GM12878 (cell line): ENCODE measurements around the gene PRKRA. TPM values are rescaled to one million over a fixed set of nuclear protein-coding genes. Genes with fewer than 3 reads are reported as not detected.

Experiments used
- ATAC-seq: fragments of 200-7000 bp; cut with Tn5 transposase; 3 replicates; pipeline ENCODE4 v1.9.1; 2020; ENCODE audit warnings: mild to moderate bottlenecking, moderate library complexity
- BruUV-seq: library from RNA; stranded (reverse); fragments of 400-500 nt; replicated peaks from 2 replicates; lab custom pipeline; 2021; lab: Mats Ljungman, UMichigan
- CTCF ChIA-PET: fragments of 300-600 bp; sonication (Branson Sonifier 250); formaldehyde crosslinking; extraction: SDS; loops from one replicate; lab custom pipeline; 2021; ENCODE audit warnings: inconsistent platforms; lab: Yijun Ruan, JAX
- POLR2A ChIA-PET: fragments of 350-600 bp; formaldehyde crosslinking; extraction: SDS; loops from one replicate; lab custom pipeline; 2021; ENCODE audit warnings: inconsistent platforms; lab: Charles Lee
- RAD21 ChIA-PET: fragments of 300-600 bp; sonication (Branson Sonifier 250); formaldehyde crosslinking; loops from one replicate; lab custom pipeline; 2023; ENCODE audit warnings: antibody characterized with exemption; ENCODE audit not compliant: unreplicated experiment; lab: Charles Lee
- SMC1A ChIA-PET: fragments of 300-600 bp; sonication (Branson Sonifier 250); formaldehyde crosslinking; loops from one replicate; lab custom pipeline; 2023; ENCODE audit not compliant: unreplicated experiment, uncharacterized antibody; lab: Charles Lee
- DNase-seq: peaks from one replicate; pipeline ENCODE4 v3.0.0-alpha.2; 2011; ENCODE audit warnings: low read depth, low spot score
- FAIRE-seq: peaks from 3 replicates; lab custom pipeline; 2011; peaks lifted over from hg19 to GRCh38; lab: Jason Lieb, UNC
- H2AFZ ChIP-seq: 2 replicates; pipeline ENCODE4 v1.6.0; 2011; ENCODE audit warnings: low read depth, low read length, control low read depth; ENCODE audit not compliant: control insufficient read depth
- H3K27ac ChIP-seq: 2 replicates; pipeline ENCODE4 v1.5.1; 2011; ENCODE audit warnings: control low read depth; ENCODE audit not compliant: control insufficient read depth, insufficient read depth
- H3K27me3 ChIP-seq, 2 experiments: replicated peaks in 1 of 2; 2 replicates each; pipeline versions ENCODE4 v1.6.0 to v1.6.1; 2011; ENCODE audit warnings: low read length in 1 of 2; ENCODE audit not compliant: control insufficient read depth in 2 of 2, insufficient read depth in 2 of 2
- H3K36me3 ChIP-seq, 2 experiments: 2 replicates each; pipeline ENCODE4 v1.5.1; 2011; ENCODE audit warnings: low read length in 1 of 2; ENCODE audit not compliant: control insufficient read depth in 2 of 2, insufficient read depth in 2 of 2
- H3K4me1 ChIP-seq: 2 replicates; pipeline ENCODE4 v1.6.1; 2011; ENCODE audit warnings: mild to moderate bottlenecking, low read length, moderate library complexity, mixed read lengths; ENCODE audit not compliant: control insufficient read depth, insufficient read depth
- H3K4me2 ChIP-seq: 2 replicates; pipeline ENCODE4 v1.6.0; 2011; ENCODE audit warnings: control low read depth; ENCODE audit not compliant: control insufficient read depth, insufficient read depth
- H3K4me3 ChIP-seq: fragments of 200-600 bp; sonication (generic); 2 replicates; pipeline ENCODE4 v1.5.1; 2016
- H3K79me2 ChIP-seq: 2 replicates; pipeline ENCODE4 v1.6.0; 2011; ENCODE audit warnings: low read length; ENCODE audit not compliant: control insufficient read depth, insufficient read depth
- H3K9ac ChIP-seq: 2 replicates; pipeline ENCODE4 v1.8.0; 2011; ENCODE audit warnings: low read length, control low read depth, mixed read lengths; ENCODE audit not compliant: control insufficient read depth, insufficient read depth
- H3K9me3 ChIP-seq: replicated peaks from 3 replicates; pipeline ENCODE4 v1.5.1; 2011; ENCODE audit warnings: mild to moderate bottlenecking, low read length; ENCODE audit not compliant: control insufficient read depth, insufficient read depth
- H4K20me1 ChIP-seq: 2 replicates; pipeline ENCODE4 v1.6.0; 2011; ENCODE audit not compliant: control insufficient read depth, insufficient read depth
- BCL3 ChIP-seq: IDR thresholded peaks from 2 replicates; pipeline ENCODE4 v1.6.1; 2011; ENCODE audit warnings: borderline replicate concordance, low read depth, mild to moderate bottlenecking, moderate library complexity, low read length; ENCODE audit not compliant: insufficient read depth, poor library complexity, severe bottlenecking
- CBFB ChIP-seq: IDR thresholded peaks from 2 replicates; pipeline ENCODE4 v1.6.1; 2016; ENCODE audit warnings: antibody characterized with exemption, low read depth
- CEBPZ ChIP-seq: fragments of 150-350 bp; IDR thresholded peaks from 2 replicates; pipeline ENCODE4 v1.6.1; 2016; ENCODE audit warnings: low read depth, low read length
- NFYA ChIP-seq: IDR thresholded peaks from 2 replicates; pipeline ENCODE4 v1.6.1; 2011; ENCODE audit warnings: low read depth, mild to moderate bottlenecking, low read length, improper control_type of control experiment, borderline replicate concordance
- WGBS: methylation state at CpG from one replicate; pipeline ENCODE4 v1.1.6; 2016; ENCODE audit warnings: low lambda C conversion rate; ENCODE audit not compliant: insufficient replicate concordance, insufficient coverage; ENCODE audit errors: missing lambda C conversion rate; 5-methylcytosine and 5-hydroxymethylcytosine counted together
- in situ Hi-C: fragments of 300-500 bp; cut with MboI; formaldehyde crosslinking; loops from 9 replicates; pipeline ENCODE4 v1.14.3; 2018; ENCODE audit warnings: mixed read lengths
- intact Hi-C: fragments of 100-400 bp; cut with micrococcal nuclease; formaldehyde crosslinking; loops from one replicate; pipeline ENCODE4 v1.14.2; 2022; ENCODE audit not compliant: unreplicated experiment
- polyA plus RNA-seq, 11 experiments: library from polyadenylated mRNA; depleted of rRNA in 4 of 11; unstranded in 6 of 11; stranded (reverse) in 5 of 11; fragments of >200 nt; fragmentation: Nextera tagmentation in 4 of 11; fragmentation: Illumina TruSeq in 1 of 11; extraction: Ambion mirVana in 4 of 11; extraction: Trizol in 1 of 11; gene quantifications; 1 replicate in 1 of 11; 2 replicates in 10 of 11; pipeline versions ENCODE4 v1.2.1 to v1.2.3, GENCODE V29; 2011 to 2016; ENCODE audit warnings: inconsistent platforms in 2 of 11, missing spikeins in 2 of 11, low read depth in 1 of 11
- total RNA-seq, 4 experiments: library from RNA; depleted of rRNA in 3 of 4; stranded (reverse); fragments of >200 nt in 3 of 4; fragmentation: Illumina TruSeq in 1 of 4; extraction: Trizol in 1 of 4; gene quantifications; 2 replicates each; pipeline versions ENCODE4 v1.2.1 to v1.2.3, GENCODE V29; 2013 to 2021
- TF ChIP-seq, protein P1 (sequence below): fragments of 450-650 bp; conservative IDR thresholded peaks from 2 replicates; pipeline ENCODE4 v1.6.1; 2017; ENCODE audit warnings: mild to moderate bottlenecking, moderate library complexity

Gene PRKRA
- total and polyA plus RNA-seq, 10 of the 15 experiments (the other 5 are each of a cell fraction or from before 2014, with no cell fraction given): 19.1 to 75.6 (median 51.7) TPM

DNA sequence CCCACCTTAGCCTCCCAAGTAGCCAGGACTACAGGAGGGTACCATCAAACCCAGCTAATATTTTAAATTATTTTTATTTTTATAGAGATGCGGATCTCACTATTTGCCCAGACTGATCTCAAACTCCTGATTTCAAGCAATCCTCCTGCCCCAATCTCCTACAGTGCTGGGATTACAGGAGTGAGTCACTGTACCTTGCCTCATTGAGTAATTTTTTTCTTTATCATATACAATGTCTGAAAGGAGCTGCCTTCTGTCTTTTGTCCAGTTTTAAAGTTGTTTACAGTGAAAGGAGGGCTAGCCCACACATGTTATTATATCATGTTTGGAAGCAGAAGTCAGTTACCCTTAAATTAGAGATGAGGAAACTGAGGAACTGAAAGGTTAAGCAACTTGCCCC lies 32.5 kb downstream of the PRKRA start:
- intact Hi-C loops: no loop called here
- no peak for DNase-seq
- ChIA-PET RAD21 (interaction anchor here (0.6 to 8.3 kb wide), 18 partner anchors 12 to 307 kb away, joined by 3 to 162 read pairs (median 5); partner anchors contain the start of genes PJVK, PRKRA and RBM45), POLR2A (interaction anchor here (0.6 to 3.1 kb wide), 8 partner anchors 14 to 580 kb away, joined by 4 to 21 read pairs (median 6); partner anchors contain the start of genes PJVK, PRKRA and RBM45), SMC1A (interaction anchor here (0.6 to 10.6 kb wide), 21 partner anchors 10 to 434 kb away, joined by 3 to 454 read pairs (median 5); partner anchors contain the start of genes PJVK, PRKRA and RBM45), CTCF (interaction anchor here (0.7 to 12.4 kb wide), 25 partner anchors 10 to 1345 kb away, joined by 3 to 702 read pairs (median 6); partner anchors contain the start of genes PJVK, PRKRA and RBM45)
- Histone ChIP-seq H3K79me2 (peaks cover 28% of the 10 kb centered on the region), H2AFZ (no peak overlapping the region), H3K4me1 (peaks cover 6% of the 10 kb centered on the region; the same call in 1 of the 2 replicates), H3K9ac (no peak overlapping the region), H4K20me1 (no peaks in the 10 kb centered on the region), H3K4me2 (peak overlapping the region; percentile 12; the same call in 1 of the 2 replicates), H3K4me3 (no peak overlapping the region), H3K27ac (no peak overlapping the region), H3K9me3 (no peaks in the 10 kb centered on the region; the same call in 2 of the 3 replicates), H3K27me3 (no peaks in the 10 kb centered on the region), H3K36me3 (no peaks in the 10 kb centered on the region; a peak in 1 of 4 replicates)
- ATAC-seq: no peak
- no peak for TF ChIP-seq BCL3
- TF ChIP-seq NFYA: no peak
- TF ChIP-seq CBFB: no peak
- TF ChIP-seq, protein P1, sequence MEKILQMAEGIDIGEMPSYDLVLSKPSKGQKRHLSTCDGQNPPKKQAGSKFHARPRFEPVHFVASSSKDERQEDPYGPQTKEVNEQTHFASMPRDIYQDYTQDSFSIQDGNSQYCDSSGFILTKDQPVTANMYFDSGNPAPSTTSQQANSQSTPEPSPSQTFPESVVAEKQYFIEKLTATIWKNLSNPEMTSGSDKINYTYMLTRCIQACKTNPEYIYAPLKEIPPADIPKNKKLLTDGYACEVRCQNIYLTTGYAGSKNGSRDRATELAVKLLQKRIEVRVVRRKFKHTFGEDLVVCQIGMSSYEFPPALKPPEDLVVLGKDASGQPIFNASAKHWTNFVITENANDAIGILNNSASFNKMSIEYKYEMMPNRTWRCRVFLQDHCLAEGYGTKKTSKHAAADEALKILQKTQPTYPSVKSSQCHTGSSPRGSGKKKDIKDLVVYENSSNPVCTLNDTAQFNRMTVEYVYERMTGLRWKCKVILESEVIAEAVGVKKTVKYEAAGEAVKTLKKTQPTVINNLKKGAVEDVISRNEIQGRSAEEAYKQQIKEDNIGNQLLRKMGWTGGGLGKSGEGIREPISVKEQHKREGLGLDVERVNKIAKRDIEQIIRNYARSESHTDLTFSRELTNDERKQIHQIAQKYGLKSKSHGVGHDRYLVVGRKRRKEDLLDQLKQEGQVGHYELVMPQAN: no peak
- TF ChIP-seq CEBPZ: no peak
- WGBS: 100% methylated on average over 1 of the region's 1 CpG
- no peak for FAIRE-seq
- in situ Hi-C loops: loop anchor here (5.0 kb wide), 2 partner anchors 111 to 306 kb away; partner anchors contain the start of gene RBM45
- BruUV-seq: no TSS peak
